Measurements from ENCODE around the gene KCNAB1. TPM values are rescaled to one million over a fixed set of nuclear protein-coding genes. Genes with fewer than 3 reads are reported as not detected.

The KCNAB1 gene
- total and polyA plus RNA-seq, 10 of the 15 experiments (the other 5 are each of a cell fraction or from before 2014, with no cell fraction given), result 0.11 to 0.69 (median 0.43) TPM; not detected in 6

DNA sequence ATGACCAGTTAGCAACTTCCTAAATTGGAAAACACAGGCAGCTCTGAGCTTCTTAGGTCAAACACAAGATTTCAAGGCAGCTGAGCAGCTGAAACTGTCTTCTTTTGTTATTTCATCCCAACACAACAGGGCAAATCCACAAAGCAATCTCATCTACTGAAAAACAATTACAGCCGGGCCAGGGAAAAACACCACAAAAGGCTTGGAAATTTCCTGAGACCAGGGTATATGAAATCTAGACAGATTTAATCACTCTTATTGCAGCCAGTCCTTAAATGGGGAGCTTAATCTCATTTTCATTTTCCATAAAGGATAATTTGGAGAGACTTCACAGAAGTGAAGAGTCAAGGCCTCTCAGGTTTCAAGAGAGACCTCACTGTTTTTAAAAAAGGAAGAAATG is 252.7 kb downstream of the KCNAB1 start (continued):
- TF ChIP-seq MEF2B (IDR thresholded peaks at IDR 0.05; ENCODE audit: partially characterized antibody, poor library complexity, severe bottlenecking) (no peak), WRNIP1 (IDR thresholded peaks at IDR 0.05; ENCODE audit: borderline replicate concordance, low read depth, low read length) (no peak), FOXM1 (IDR thresholded peaks at IDR 0.05; ENCODE audit: low read depth, low read length) (no peak), SREBF2 (IDR thresholded peaks at IDR 0.05; ENCODE audit: low read length) (no peak), KAT2A (conservative IDR thresholded peaks at IDR 0.05; ENCODE audit: control insufficient read depth, low read depth, low read length) (no peak), ZNF274 (IDR thresholded peaks at IDR 0.05; ENCODE audit: insufficient read depth, insufficient read length) (no peak), ETV6 (conservative IDR thresholded peaks at IDR 0.05 in 1 of 2, IDR thresholded peaks at IDR 0.05 in 1 of 2; ENCODE audit: borderline replicate concordance in 1 of 2, low read depth in 1 of 2) (no peak), TCF3 (IDR thresholded peaks at IDR 0.05; ENCODE audit: borderline replicate concordance, insufficient read depth, low read depth, low read length) (no peak), JUNB (IDR thresholded peaks at IDR 0.05) (no peak)
- TF ChIP-seq, protein P1, sequence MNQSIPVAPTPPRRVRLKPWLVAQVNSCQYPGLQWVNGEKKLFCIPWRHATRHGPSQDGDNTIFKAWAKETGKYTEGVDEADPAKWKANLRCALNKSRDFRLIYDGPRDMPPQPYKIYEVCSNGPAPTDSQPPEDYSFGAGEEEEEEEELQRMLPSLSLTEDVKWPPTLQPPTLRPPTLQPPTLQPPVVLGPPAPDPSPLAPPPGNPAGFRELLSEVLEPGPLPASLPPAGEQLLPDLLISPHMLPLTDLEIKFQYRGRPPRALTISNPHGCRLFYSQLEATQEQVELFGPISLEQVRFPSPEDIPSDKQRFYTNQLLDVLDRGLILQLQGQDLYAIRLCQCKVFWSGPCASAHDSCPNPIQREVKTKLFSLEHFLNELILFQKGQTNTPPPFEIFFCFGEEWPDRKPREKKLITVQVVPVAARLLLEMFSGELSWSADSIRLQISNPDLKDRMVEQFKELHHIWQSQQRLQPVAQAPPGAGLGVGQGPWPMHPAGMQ (IDR thresholded peaks at IDR 0.05; ENCODE audit: borderline replicate concordance), result no peak

DNA sequence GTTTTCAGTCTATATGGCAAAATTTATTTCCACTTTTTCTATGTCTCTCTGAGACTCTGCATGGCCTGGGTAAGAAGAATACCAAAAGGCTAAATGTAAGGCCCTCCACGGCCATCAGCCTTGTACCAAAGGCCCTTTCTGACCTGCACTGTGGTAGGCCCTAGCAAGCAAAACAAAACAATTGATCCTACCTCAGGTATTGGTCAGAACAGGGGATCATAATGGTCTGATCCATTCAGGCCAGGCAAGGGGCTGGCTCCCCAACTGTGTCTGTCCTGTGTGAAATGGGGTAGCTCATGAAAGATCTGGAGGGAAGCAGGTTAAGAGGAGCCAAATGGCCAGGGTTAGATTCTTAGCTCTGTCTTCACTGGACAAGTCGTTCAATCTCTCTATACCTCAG is 253.3 kb downstream of the KCNAB1 start:
- Histone ChIP-seq H3K9me3 (replicated peaks; ENCODE audit: control insufficient read depth, insufficient read depth, low read length) (no peaks in the 10 kb centered on the region), H2AFZ (ENCODE audit: control insufficient read depth, low read depth, low read length) (no peak overlapping the region), H3K9ac (ENCODE audit: control insufficient read depth, insufficient read depth, low read length) (no peak overlapping the region), H3K4me3 (no peak overlapping the region), H4K20me1 (ENCODE audit: control insufficient read depth, insufficient read depth) (no peaks in the 10 kb centered on the region), H3K27ac (ENCODE audit: control insufficient read depth, insufficient read depth) (no peak overlapping the region), H3K4me1 (ENCODE audit: control insufficient read depth, insufficient read depth, low read length) (no peaks in the 10 kb centered on the region), H3K36me3 (ENCODE audit: control insufficient read depth in 2 of 2, insufficient read depth in 2 of 2, low read length in 1 of 2) (no peaks in the 10 kb centered on the region), H3K4me2 (ENCODE audit: control insufficient read depth, insufficient read depth) (no peak overlapping the region), H3K27me3 (replicated peaks in 1 of 2; ENCODE audit: control insufficient read depth in 2 of 2, insufficient read depth in 2 of 2, low read length in 1 of 2) (no peaks in the 10 kb centered on the region), H3K79me2 (ENCODE audit: control insufficient read depth, insufficient read depth, low read length) (no peaks in the 10 kb centered on the region)
- FAIRE-seq (no peak), ATAC-seq (no peak), DNase-seq (ENCODE audit: low read depth, low spot score) (no peak)
- BruUV-seq (replicated peaks), result no TSS peak
- ChIA-PET RAD21 (ENCODE audit: unreplicated experiment) (no interaction called here), CTCF (interaction anchor here (1.1 to 3.0 kb wide), 4 partner anchors 9 to 223 kb away, joined by 3 to 18 read pairs (median 4); no protein-coding TSS in a partner anchor), SMC1A (ENCODE audit: uncharacterized antibody, unreplicated experiment) (interaction anchor here (0.8 to 2.8 kb wide), 2 partner anchors 9 to 43 kb away, joined by 4 to 14 read pairs; no protein-coding TSS in a partner anchor), POLR2A (no interaction called here)
- in situ Hi-C loops (cut with MboI), result no loop called here
- intact Hi-C loops (cut with micrococcal nuclease; ENCODE audit: unreplicated experiment), result no loop called here
- no peak for TF ChIP-seq FOXK2 (IDR thresholded peaks at IDR 0.05)
- 0% methylated on average over 2 of the region's 2 CpGs for WGBS (ENCODE audit: insufficient coverage, insufficient replicate concordance, low lambda C conversion rate, missing lambda C conversion rate)
